ENCODE measurements around the gene ZBTB7C. TPM values are rescaled to one million over a fixed set of nuclear protein-coding genes. Genes with fewer than 3 reads are reported as not detected.

ZBTB7C gene
- total and polyA plus RNA-seq, 2 of the 8 experiments (the other 6 are each of a cell fraction or from before 2014, with no cell fraction given) = 0.15 to 0.45 TPM

GRCh38 chr18:48179001-48179400 is 230.2 kb downstream of the ZBTB7C start (continued):
- TF ChIP-seq TAF7 (optimal IDR thresholded peaks at IDR 0.05; ENCODE audit: borderline replicate concordance, low read depth, low read length) (no peak), USF2 (IDR thresholded peaks at IDR 0.05; ENCODE audit: low read length) (no peak), CREB1 (IDR thresholded peaks at IDR 0.05) (no peak), SAP30 (IDR thresholded peaks at IDR 0.05; ENCODE audit: insufficient read depth, insufficient replicate concordance, low read length) (no peak), JUND (IDR thresholded peaks at IDR 0.05; ENCODE audit: low read length) (no peak)
